Brain microvascular endothelial cell (primary cell): ENCODE data around the gene FES.
"Not testable (repeated sequence)": the region's sequence is repeated elsewhere in the genome, so short reads cannot be mapped to it uniquely, and the experiment has no call there.

Experiments used
- DNase-seq: peaks from one replicate; pipeline ENCODE4 v3.0.0-alpha.2; 2020
- H3K27ac ChIP-seq: fragments of 250-450 bp; sonication (Bioruptor Pico); 2 replicates; pipeline ENCODE4 v1.5.1; 2020; ENCODE audit warnings: mild to moderate bottlenecking, moderate library complexity
- H3K27me3 ChIP-seq: fragments of 250-450 bp; sonication (Bioruptor Pico); replicated peaks from 2 replicates; pipeline ENCODE4 v1.5.1; 2020; ENCODE audit warnings: mild to moderate bottlenecking
- H3K36me3 ChIP-seq: fragments of 250-450 bp; sonication (Bioruptor Pico); replicated peaks from 2 replicates; pipeline ENCODE4 v1.5.1; 2020; ENCODE audit warnings: mild to moderate bottlenecking
- H3K4me3 ChIP-seq: 2 replicates; pipeline ENCODE4 v1.5.1; 2011; ENCODE audit warnings: low read depth, mild to moderate bottlenecking, control low read depth, low read length, moderate library complexity
- CTCF ChIP-seq: IDR thresholded peaks from 2 replicates; pipeline ENCODE4 v1.5.1; 2011; ENCODE audit warnings: low read depth, mild to moderate bottlenecking, moderate library complexity, low read length, control low read depth, inconsistent platforms; ENCODE audit errors: missing control alignments
- in situ Hi-C: cut with HindIII; loops from 2 replicates; pipeline ENCODE4 v1.10.0; 2017; ENCODE audit warnings: low sequenced_read_pairs, low pct_ligation_motif_present

The FES gene

DNA sequence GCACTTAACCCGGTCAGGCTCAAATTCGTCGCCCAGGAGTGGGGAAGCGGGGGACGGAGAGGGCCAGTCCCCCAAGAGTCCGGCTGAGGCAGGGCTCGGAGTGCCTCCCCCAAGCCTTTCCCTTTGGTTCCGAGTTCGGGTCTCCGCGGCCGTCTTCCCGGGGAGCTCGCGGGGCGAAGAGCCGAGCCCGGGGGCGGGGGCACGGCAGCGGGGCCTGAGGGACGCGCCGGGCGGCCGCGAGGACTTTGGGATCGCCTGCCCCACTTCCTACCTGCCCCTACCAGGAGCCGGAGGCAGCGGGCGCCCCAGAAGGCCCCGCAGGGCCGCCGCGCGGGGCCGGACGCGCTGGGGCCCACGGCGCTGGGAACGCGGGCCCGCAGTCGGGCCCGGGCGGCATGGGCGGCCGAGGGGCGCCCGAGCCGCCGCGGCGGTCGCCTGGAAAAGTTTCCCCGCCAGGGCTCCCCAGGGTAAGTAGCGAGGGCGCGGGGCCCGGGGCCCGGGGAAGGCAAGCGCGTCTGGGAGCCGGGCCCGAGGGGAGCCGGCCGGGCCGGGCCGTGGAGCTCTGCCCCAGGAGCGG, 13.1 kb upstream of the FES start:
- Histone ChIP-seq H3K27ac (peak overlapping the region; percentile 91), H3K36me3 (peaks cover 9% of the 10 kb centered on the region), H3K27me3 (no peaks in the 10 kb centered on the region), H3K4me3 (peak overlapping the region; percentile 72)
- peak; percentile 12 for DNase-seq
- in situ Hi-C loops: no loop called here
- no peak for TF ChIP-seq CTCF

DNA sequence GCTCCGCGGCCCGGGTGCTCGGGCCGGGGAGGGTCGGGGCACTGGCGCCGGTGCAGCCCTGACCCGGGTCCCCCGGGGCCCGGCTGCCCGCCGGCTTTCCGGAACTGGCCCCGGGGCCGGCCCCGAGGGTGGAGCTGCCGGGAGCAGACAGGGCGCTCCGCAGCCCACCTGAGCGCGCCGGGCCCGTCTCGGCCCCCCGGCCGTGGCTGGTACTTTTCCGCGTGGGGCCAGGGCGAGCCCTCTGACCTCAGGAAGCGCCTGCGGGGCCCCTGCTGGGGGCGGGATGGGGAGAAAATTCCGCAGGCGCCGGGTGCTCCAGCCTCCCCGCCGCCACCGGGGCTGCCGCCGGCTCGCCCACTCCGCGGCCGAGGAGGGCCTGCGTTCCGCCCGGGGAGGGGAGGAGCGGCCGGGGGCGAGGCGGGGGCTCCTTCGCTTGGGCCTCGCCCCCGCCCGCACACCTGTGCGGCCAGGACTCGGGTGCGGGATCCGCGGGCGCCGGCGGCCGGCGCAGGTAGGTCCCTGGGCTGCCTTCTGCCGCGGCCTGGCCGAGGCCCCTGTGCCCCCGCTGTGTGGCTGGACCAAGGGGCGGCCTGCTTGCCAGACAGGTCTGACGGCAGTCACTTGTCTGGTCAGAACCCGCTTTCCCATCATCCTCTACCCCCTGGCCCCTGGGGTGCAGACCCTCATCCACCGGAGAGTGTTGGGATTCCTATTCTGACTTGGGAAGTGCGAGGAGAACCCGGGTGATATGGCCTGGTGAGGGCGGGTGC, 12.4 kb upstream of the FES start:
- Histone ChIP-seq H3K36me3 (peaks cover 14% of the 10 kb centered on the region), H3K27me3 (no peaks in the 10 kb centered on the region), H3K4me3 (peak overlapping the region; percentile 72), H3K27ac (peak overlapping the region; percentile 91)
- TF ChIP-seq CTCF: no peak
- no peak for DNase-seq
- in situ Hi-C loops: no loop called here

DNA sequence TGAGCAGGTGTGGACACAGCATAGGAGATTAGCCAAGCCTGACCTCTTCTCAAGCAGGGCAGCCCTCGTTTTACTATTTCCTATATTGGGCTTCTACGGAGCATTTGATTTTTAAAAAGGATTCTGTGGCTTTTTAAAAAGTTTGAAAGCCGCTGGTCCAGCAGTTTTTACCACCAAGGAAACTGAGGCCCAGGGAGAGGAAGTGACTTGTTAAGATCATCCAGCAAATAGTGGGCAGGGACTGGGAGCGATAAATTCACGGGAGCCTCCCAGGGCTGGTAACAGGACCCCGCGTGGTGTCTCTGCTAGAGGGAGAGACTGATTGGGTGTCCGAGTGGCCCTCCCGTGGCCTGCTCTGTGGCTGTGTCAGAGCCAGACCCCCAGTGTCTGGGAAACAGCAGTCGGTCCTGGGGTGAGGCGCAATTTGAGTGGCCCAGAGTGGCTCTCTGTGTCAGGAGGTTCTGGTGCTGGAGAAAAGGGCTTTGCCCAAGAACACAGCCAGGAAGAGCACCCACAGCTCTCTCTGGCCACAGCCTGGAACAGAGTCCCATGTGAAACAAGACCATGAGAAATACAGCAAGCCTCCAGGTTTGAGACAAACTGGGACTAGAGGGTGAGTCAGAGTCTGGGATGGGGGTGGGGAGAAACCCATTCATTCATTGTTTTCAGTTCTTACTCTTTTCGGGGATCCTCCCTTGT, 11.7 kb upstream of the FES start:
- peak; percentile 82 for DNase-seq
- in situ Hi-C loops: no loop called here
- Histone ChIP-seq H3K4me3 (peak overlapping the region; percentile 72), H3K27me3 (no peaks in the 10 kb centered on the region), H3K27ac (peak overlapping the region; percentile 91), H3K36me3 (peaks cover 22% of the 10 kb centered on the region)
- TF ChIP-seq CTCF: no peak

GRCh38 chr15:90873488-90873997, 10.8 kb upstream of the FES start:
- Histone ChIP-seq H3K36me3 (peaks cover 28% of the 10 kb centered on the region), H3K4me3 (peak overlapping the region; percentile 72), H3K27me3 (no peaks in the 10 kb centered on the region), H3K27ac (peak overlapping the region; percentile 91)
- no peak for DNase-seq
- TF ChIP-seq CTCF: no peak
- in situ Hi-C loops: no loop called here

DNA sequence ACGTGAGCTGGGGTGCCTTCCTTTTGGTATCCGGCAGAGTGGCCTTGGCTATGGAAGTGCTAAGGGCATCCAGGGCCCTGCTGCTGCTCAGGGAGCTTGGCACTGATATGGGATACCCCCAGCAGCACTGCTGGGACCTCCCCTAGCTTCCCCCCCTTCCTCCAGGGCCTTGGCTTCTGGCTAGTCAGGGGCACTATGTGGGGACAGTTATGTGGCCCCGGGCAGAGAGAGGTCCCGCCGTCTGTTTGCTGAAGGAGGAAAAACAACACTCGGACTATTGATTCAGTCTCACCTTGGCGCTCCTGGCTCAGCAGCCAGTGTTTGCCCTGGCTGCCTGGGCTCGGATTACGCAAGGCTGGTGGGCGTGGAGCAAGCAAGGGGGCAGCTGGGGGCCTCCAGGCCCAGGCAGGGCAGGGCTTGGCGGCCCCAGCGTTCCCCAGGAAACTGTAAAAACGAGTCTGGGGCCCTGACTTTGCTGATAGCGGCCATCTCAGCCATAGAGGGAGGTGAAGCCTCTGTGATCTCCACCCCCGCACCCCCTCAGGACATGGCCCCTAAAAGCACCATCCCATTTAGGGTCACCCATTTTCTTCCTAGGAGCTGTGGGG, 10.2 kb upstream of the FES start:
- DNase-seq: no peak
- peak overlapping the region; percentile 72 for H3K4me3 ChIP-seq
- no peak for TF ChIP-seq CTCF
- H3K36me3 ChIP-seq: peaks cover 33% of the 10 kb centered on the region
- peak overlapping the region; percentile 91 for H3K27ac ChIP-seq
- no peaks in the 10 kb centered on the region for H3K27me3 ChIP-seq
- in situ Hi-C loops: no loop called here

DNA sequence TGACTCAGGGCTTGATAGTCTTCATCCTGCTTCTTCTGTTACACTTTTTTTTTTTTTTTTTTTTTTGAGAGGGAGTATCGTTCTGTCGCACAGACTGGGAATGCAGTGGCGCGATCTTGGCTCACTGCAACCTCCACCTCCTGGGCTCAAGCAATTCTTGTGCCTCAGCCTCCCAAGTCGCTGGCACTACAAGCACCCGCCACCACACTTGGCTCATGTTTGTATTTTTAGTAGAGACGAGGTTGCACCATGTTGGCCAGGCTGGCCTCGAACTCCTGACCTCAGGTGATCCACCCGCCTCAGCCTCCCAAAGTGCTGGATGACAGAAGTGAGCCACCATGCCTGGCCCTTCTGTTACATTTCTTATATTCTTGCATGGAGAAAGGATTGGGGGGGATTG, 9.3 kb upstream of the FES start:
- in situ Hi-C loops, H3K27ac ChIP-seq, H3K27me3 ChIP-seq, DNase-seq, H3K4me3 ChIP-seq: not testable (repeated sequence)
- H3K36me3 ChIP-seq: peaks cover 42% of the 10 kb centered on the region
